ENCODE data around the gene HEXD. TPM values are rescaled to one million over a fixed set of nuclear protein-coding genes. Genes with fewer than 3 reads are reported as not detected.

Gene HEXD
- total and polyA plus RNA-seq, 2 of the 8 experiments (the other 6 are each of a cell fraction or from before 2014, with no cell fraction given), result 20.6 to 21.8 TPM

DNA sequence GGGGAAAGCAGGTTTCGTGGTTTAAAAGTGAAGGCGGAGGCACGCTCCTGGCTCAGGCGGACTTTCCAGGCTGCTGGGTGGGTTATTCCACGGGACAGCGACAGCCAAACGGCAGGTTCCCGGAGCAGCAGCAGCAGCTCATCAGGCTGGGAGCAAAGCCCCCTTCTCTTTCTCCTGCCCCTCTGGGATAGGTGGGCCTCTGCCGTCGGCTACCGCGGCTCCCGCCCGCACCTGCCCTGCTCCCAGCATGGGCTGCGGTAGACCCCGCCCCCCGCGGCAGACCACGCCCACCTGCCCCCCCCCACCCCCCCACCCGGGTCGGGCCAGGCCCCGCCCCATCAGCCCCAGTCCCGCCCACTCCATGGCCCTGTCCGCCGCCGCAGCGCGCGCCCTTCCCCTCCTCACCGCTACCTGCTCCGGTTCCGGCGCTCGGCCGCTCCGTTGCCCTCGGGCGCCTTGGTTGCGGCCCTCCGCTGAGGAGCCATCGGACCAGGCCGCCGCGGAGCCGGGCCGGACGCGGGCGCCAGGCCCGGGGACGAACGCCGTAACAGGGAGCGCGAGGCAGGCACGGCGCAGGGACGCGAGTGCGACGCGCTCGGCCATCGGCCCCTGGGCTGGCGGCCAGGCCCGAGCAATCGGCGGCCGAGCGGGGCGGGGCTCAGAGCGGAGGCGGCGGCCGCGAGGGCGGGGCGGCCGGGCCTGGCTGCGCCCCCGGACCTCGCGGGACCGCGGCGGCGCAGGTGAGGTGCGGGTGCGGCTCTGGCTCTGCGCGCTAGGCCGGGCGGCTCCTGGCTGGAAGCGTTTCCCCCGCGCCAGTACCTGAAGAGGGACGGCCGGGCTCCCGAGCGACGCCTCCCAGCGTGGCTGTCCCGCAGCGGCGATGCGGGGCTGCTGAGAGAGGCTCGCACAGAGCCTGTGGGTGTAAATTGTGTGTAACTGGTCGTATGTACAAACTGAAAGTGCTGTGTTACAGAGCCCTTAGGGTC lies at the start of gene HEXD, which contains the start of gene OGFOD3 (continued):
- TF ChIP-seq NANOG (IDR thresholded peaks at IDR 0.05; ENCODE audit: insufficient read depth, low read depth, low read length, poor library complexity, severe bottlenecking), result no peak
- TF ChIP-seq CHD2 (IDR thresholded peaks at IDR 0.05; ENCODE audit: low read length), result no peak
- TF ChIP-seq GTF2F1 (IDR thresholded peaks at IDR 0.05; ENCODE audit: borderline replicate concordance, low read depth, low read length), result no peak
- TF ChIP-seq CBX8 (IDR thresholded peaks at IDR 0.05; ENCODE audit: borderline replicate concordance, low read depth, low read length), result no peak
